NCI-H345 (cell line): ENCODE measurements around the gene PPME1.
"Not testable (repeated sequence)": the region's sequence is repeated elsewhere in the genome, so short reads cannot be mapped to it uniquely, and the experiment has no call there.

Source experiments
- DNase-seq: peaks from one replicate; lab custom pipeline; 2025; lab: John Stamatoyannopoulos, UW

PPME1 gene, protein sequence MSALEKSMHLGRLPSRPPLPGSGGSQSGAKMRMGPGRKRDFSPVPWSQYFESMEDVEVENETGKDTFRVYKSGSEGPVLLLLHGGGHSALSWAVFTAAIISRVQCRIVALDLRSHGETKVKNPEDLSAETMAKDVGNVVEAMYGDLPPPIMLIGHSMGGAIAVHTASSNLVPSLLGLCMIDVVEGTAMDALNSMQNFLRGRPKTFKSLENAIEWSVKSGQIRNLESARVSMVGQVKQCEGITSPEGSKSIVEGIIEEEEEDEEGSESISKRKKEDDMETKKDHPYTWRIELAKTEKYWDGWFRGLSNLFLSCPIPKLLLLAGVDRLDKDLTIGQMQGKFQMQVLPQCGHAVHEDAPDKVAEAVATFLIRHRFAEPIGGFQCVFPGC

DNA sequence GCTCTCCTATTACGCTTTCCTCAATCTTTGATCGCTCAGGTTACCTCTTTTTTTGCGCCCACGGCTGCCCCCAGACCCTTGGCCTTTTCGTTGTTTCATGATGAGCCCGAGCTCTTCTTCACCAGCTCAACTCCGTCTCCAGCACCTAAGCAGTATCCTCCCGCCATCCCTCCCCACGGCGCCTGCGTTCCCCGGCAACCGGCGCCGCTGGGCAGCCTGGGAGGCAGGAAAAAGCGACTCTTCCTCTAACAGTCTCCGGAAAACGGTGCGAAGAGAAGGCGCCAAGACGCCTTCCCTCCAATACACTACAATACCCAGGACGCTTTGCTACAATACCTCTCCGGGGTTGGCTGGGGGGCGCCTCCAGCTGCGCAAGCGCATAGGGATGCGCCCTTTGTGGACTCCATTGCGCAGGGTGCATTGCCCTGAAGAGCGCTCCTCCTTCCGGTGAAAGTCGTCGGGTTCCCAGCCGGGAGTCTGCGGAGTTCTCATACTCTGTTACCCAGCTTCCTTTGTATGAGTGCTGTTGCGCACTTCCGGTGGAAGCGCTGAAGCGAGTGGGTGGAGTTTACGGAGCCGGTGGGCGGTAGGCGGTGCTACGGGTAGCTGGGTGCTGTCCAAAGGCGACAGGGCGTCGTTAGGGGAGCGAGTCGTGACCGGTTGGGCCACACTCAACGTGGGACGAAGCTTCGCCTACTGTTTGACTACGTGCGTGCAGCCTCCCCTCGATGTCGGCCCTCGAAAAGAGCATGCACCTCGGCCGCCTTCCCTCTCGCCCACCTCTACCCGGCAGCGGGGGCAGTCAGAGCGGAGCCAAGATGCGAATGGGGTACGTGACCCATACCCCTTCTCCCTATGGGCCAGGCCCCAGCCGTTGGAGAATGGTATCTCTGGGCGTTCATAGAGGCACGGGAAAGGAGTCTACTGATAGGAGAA is at the start of gene PPME1, which contains the start of gene C2CD3:
Gene PPME1 (plus strand): TSS at position 596 of the 936 bp plus-strand sequence. CDS start 133 bp downstream, at position 729.
Gene C2CD3 (minus strand): TSS at position 309 of the 936 bp plus-strand sequence. CDS start 210 bp downstream, at position 99.
- peak; percentile 100 for DNase-seq

DNA sequence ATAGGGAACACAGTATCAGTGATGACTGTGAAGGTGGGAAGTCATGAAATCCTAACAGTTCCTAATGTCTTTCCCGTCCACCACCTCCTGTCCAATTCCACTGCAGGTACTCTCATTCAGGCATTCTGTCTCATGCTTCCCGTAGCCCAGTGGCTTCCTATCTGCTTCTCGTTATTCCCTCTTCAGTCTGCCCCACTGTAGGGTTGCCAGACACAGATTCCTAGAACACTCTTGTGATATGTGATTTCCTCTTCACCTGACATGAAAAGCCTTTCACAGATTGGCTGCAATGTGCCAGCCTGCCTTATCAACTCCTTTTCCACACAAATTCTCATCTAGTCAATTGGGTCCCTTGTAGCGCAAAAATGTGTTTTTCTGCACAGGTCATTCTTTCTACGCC is 49.3 kb upstream of the PPME1 start:
- no peak for DNase-seq

DNA sequence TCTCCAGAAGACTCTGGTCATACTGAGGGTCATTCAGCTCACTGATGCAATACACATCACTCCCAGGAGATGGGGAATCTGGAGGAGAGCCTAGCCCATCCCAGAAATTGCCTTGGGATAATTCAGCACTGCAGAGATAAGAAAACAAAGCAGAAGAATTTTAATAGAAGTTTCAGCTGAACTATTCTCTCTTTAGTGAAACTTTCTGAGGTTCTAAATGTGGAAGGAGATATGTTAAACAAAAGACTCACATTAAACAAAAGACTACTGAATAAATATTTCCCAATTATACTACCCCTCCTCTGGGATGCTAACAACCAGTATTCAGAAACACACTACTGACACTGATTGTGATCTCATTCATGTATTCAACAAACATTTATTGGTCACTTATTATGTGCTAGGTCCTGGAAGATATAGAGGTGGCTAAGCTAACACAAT is 48.1 kb upstream of the PPME1 start:
- DNase-seq = no peak

DNA sequence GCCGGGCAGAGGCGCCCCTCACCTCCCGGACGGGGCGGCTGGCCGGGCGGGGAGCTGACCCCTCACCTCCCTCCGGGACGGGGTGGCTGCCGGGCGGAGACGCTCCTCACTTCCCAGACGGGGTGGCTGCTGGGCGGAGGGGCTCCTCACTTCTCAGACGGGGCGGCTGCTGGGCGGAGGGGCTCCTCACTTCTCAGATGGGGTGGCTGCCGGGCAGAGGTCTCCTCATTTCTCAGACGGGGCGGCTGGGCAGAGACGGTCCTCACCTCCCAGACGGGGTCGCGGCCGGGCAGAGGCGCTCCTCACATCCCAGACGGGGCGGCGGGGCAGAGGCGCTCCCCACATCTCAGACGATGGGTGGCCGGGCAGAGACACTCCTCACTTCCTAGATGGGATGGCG is 42.0 kb upstream of the PPME1 start:
- DNase-seq = not testable (repeated sequence)

DNA sequence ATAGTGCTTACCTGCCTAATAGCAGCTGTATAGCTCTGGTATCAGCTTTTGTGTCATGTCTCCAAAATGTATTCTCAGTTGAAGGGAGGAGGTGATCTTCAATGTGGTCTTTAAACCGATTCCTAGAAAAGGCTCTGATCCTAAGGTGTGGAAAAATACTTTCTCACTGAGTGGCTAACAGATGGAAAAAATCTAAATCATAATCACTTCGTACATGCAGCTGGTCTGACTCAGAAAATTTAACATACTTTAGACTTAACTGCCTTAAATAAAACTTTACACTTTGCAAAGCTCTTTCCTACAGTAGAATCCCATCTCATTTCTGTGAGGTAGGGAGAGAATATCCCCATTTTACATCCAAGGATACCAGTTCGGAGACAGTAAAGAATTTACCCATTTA is 38.3 kb upstream of the PPME1 start:
- DNase-seq = no peak

DNA sequence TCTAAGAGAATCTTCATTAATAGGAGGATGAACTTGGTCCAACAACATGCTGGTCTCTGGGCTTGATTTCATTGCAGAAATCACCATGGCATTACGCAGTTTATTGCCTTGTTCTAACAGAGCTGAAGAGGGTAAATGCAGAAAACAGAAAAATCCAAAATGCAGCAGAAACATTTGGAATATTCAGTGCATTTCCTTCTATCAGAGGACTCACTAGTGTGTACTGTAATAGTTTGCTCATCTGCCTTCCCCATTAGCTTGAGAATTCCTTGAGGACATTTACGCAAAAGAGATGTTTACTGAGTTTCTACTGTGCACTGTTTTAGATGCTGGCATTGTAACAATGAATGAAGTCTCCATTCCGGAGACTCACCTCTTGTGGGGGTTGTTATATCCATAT is 37.7 kb upstream of the PPME1 start:
- no peak for DNase-seq

DNA sequence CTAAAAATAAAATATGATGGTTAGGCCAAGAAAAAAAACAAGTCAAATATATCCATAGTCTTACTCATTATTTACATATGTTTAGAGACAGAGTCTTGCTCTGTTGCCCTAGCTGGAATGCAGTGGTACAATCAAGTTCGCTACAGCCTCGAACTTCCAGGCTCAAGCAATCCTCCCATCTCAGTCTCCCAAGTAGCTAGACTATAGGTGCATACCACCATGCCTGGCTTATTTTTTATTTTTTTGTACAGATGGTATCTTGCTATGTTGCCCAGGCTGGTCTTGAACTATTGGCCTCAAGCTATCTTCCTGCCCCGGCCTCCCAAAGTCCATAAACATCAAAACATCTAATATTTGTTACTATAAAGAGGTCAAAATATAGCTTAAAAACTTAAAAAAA is 36.4 kb upstream of the PPME1 start:
- no peak for DNase-seq

DNA sequence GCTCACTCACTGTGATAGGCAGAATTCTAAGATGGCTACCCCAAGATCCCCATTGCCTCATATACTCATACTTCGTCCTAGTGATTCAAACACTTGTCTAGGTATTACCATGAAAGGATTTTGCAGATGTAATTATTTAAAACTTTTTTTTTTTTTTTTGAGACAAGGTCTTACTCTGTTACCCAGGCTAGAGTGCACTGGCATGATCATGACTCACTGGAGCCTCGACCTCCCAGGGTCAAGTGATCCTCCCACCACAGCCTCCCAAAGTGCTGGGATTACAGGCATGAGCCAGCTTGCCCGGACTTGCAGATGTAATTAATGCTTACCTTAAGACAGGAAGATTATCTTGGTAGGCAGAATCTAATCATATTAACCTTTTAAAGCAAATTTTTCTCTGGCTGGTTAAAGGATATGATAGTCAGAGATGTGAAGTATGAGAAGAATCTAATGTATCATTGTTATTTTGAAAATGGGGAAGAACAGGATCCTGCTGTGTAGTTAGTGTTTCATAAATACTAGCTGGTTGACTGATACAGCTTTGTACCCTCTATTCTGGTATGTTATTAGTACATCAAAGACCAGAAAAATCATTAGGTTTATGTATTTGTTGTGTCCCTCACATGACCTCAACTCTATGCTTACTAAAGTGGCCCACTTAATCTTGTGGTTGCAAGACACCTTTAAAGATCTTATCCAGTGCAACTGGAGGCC is 35.8 kb upstream of the PPME1 start:
- no peak for DNase-seq

DNA sequence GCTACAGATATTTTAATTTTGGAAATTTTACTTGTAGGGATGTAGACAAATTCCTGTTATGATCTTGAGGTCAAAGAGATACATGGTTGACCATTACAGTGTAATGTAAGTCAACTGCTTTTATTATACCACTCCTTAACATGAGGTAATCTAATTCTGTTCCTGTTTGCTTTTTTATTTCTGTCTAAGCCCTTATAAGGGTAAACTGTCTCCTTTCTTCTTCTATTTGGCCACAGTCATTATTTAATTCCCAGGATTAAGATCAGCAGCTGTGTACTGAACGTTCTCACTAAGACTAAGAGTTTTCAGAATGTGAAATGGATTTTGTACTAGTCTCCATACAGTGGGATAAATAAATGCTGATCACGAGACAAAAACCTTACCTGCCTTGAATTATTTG is 33.1 kb upstream of the PPME1 start:
- no peak for DNase-seq

DNA sequence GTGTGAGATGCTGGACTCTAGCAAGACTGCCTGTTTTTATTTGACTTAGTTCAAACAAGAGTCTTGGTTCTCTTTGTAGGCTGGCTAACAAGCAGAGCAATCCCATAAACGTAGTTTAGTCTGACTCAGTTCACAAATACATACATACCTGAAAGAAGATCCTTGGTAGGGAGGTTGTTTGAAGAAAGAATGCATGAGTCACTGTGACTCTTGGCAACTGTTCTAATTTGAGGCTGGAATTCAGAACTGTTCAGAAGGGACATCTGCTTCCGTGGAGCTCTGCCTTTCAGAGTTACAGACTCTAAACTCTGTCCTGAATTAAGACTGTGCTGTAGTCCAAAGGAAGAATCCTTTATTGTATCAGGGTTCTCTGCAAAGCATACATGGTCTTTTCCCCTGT is 32.5 kb upstream of the PPME1 start:
- no peak for DNase-seq

DNA sequence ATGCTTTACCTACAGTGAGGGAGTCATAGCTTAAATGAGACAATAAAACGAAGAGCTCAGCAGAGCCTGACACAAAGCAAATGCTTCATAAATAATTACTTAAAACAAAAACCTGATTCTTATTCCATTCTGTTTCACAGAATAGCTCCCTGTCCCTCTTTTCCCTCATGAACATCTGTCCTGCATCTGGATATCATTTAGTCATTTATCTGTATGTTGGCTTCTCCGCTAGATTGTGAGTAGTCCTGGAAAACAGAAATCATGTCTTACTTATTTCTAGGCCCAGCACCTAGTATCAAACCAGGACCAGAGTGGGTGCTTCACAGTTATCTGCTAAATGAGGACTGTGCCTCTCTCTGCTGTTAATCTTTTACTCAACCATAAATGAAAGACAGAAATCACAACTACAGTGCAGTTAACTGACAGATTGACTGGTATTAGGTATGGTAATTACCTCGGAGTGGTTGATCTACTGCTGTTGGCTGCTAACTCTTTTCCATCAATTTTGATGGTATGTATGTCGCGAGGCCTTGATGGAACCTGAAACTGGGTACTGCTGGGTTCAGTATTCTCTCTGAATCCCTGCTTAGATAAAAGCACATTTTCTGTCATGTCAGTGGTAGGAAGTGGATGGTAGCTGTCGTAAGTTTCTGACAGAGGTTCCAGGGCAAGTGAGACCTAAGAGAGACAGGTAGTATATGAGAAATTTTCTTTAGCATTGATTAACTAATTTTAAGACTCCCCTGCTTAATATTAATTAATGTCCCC is 31.8 kb upstream of the PPME1 start:
- no peak for DNase-seq

DNA sequence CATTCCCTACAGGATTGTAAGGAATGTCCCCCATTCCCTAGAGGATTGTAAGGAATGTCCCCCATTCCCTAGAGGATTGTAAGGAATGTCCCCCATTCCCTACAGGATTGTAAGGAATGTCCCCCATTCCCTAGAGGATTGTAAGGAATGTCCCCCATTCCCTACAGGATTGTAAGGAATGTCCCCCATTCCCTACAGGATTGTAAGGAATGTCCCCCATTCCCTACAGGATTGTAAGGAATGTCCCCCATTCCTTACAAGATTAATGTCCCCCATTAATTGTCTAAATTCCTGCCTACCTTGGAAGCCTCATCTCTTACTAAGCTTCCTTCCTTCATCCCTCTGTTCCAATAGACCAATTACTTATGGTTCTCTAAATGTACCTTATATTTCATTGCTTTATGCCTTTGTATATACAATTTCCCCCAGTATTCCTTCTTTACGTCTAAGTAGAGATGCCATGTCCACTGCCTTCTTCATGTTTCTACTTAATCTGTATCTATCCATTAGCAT is 31.1 kb upstream of the PPME1 start:
- not testable (repeated sequence) for DNase-seq

DNA sequence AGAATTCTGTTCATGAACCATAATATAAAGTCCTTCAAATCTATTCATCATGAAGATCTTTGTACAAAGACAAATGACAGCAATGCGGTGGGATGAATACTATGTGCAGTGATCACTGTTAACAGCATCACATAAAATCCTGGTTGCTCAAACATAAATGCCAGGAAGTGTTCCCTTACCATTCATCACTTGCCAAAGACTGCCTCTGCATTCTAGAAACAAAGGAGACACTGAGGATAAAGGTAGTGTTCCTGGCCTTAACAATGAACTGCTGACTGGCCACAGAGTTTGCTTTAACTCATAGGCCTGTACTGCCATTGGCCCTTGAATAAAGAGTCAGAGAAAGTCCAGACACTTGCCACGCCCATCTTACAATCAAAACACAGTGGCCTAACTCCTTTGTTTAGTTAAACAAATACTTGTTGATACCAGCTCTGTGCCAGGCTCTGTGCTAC is 29.8 kb upstream of the PPME1 start:
- peak; percentile 19 for DNase-seq

DNA sequence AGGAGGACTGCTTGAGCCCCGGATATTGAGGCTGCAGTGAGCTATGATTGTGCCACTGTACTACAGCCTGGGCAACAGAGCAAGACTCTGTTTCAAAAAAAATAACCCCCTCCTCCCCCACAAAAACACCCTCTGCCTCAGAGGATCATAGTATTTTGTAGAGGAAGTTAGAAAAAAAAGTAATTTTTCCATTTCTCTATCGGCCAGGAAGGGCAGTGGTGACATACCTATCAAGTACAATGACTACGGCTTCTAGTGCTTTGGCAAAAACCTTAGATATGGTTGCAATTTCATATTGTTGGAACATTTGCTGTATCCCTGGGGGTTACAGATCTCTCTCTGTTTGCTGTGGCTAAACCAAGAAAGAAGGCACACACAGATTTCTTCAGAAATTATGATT is 29.2 kb upstream of the PPME1 start:
- no peak for DNase-seq

DNA sequence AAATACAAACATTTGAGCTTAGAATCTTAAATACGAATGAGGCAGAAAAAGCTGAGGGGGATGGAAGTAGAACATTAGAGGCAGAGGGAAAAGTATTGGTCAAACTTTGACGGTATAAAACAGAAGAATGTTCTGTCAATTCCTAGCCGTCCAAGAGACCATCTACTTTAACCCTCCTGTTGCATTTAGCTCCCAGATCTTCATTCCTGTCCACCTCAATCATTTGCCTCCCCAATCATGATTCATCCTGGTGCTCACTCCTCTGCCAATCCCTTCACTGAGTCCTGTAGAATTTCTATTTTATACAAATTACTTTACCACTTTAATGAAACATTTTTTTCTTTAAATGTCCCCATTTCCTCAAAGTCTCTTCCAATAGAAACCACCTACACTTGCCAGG is 28.5 kb upstream of the PPME1 start:
- no peak for DNase-seq

DNA sequence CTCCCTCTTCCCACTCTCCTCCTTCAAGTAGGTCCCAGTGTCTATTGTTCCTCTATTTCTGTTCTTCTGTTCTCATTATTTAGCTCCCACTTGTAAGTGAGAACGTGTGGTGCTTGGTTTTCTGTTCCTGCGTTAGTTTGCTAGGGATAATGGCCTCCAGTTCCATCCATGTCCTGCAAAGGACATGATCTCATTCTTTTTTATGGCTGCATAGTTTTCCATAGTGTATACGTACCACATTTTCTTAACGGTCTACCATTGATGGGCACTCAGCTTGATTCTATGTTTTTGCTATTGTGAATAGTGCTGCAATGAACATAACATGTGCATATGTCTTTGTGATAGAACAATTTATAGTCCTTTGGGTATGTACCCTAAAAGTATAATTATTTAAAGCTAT is 26.5 kb upstream of the PPME1 start:
- DNase-seq = no peak

DNA sequence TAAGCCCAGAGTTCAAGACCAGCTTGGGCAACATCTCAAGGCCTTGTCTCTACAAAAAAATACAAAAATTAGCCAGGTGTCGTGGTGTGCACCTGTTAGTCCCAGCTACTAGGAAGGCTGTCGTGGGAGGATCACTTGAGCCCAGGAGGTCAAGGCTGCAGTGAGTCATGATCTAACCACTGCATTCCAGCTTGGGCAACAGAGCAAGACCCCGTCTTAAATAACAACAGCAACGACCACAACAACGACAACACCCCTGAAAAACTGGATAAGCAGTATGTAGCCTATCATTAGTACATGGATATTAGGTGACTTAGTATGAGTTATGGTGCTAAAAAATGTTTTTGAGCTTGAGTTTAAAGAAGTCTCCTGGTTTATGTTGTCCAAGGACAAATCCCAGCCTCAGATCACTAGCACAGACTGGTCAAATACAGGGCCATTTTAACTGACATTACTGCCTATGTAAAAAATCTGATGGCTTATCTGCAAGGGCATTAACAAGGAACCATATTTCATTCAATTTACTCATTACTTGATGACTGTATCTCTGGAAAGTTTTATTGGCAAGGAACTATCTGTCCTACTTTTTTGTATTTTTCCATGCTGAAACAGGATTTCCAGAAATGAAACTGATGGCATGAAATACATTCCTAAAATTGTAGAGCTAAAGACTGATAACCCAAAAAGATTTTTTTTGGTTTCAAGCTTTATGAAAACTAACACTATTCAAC is 23.7 kb upstream of the PPME1 start:
- no peak for DNase-seq

DNA sequence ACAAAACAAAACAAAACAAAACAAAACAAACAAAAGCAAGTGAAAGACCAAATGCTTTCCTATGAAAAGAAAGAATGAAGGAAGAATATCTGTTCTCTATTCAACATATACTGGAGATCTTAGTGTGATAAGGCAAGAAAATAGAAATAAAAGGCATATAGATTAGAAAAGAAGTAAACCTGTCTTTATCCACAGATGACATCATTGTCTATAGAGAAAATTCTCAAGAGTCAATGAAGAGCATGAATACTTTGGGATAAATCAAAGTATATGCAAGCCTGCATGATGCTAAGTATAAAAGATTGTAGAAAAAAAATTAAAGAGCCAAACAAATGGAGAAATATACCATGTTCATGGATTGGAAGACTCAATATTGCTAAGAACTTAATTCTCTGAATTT is 17.9 kb upstream of the PPME1 start:
- DNase-seq = no peak

DNA sequence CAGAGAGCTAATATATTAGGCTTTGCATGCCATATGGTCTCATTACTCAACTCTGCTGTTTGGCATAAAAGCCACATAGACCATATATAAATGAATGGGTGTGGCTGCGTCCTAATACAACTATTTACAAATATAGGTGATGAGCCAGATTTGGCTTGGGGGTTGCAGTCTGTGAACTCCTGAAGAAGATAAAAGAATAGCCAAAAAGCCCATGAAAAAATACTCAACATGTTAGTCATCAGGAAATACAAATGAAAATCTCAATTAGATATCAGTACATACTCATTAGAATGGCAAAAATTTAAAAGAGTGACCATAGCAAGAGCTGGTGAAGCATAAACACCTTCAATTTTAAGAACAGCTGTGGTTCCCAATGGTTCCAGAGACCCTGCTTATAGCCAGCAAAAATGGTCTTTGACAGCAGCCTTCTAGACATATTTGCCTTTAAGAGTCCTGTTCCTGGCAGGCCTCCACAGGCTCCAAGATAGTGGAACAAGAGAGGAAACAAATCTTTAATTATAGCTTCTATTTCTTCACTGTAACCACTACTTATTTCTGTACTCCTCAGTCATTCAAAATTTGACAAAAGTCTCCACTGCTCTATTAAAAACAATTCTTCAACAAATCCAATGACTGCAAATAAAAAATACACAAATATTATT is 16.3 kb upstream of the PPME1 start:
- DNase-seq = no peak

DNA sequence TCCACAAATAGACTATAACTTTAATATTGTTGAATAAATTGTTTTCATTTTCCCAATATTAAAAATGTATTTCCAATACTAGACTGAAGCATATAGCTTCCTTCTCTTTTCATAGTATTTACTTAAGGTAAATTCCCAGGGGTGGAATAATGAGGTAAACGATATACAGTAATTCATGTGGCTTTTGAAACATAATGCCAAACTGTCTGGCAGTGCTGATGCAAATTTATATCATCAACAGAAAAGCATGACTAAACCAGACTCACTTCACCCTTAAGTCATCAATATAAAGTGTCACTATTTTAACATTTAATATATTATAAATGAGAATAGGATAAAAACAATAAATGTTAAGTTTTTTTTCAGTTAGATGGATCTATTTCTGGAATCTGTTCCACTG is 13.9 kb upstream of the PPME1 start:
- no peak for DNase-seq
